H1 (cell line): ENCODE data around the gene NR1H2. TPM values are rescaled to one million over a fixed set of nuclear protein-coding genes. Genes with fewer than 3 reads are reported as not detected.
A peak's percentile ranks its signal among the peaks of the same experiment; 100 is the strongest.

ENCODE experiments used
- CTCF ChIA-PET: fragments of 300-600 bp; sonication (Branson Sonifier 250); formaldehyde crosslinking; loops from one replicate; lab custom pipeline; 2021; ENCODE audit not compliant: partially characterized antibody; lab: Charles Lee
- POLR2A ChIA-PET: fragments of 300-600 bp; sonication (Branson Sonifier 250); formaldehyde crosslinking; loops from one replicate; lab custom pipeline; 2021; ENCODE audit warnings: inconsistent platforms; ENCODE audit not compliant: partially characterized antibody; lab: Charles Lee
- DNase-seq, 2 experiments: peaks; one replicate each; pipeline versions ENCODE4 v3.0.0 to v3.0.0-alpha.2; 2010 to 2022; ENCODE audit warnings: low spot score in 2 of 2, low read depth in 1 of 2, mixed read lengths in 1 of 2
- FAIRE-seq: peaks from 2 replicates; lab custom pipeline; 2011; peaks lifted over from hg19 to GRCh38; lab: Jason Lieb, UNC
- H2AFZ ChIP-seq: 2 replicates; pipeline ENCODE4 v1.8.1; 2012; ENCODE audit warnings: low read length, inconsistent platforms
- H2AK5ac ChIP-seq: 2 replicates; pipeline ENCODE4 v1.6.1; 2013; ENCODE audit warnings: low read depth, low read length
- H2BK120ac ChIP-seq: replicated peaks from 2 replicates; pipeline ENCODE3; 2013; ENCODE audit warnings: low read depth, low read length, inconsistent platforms
- H2BK12ac ChIP-seq: 2 replicates; pipeline ENCODE4 v1.6.1; 2013; ENCODE audit warnings: low read depth, low read length
- H2BK15ac ChIP-seq: 2 replicates; pipeline ENCODE4 v1.6.1; 2013; ENCODE audit warnings: low read length
- H2BK20ac ChIP-seq: 2 replicates; pipeline ENCODE4 v1.6.1; 2013; ENCODE audit warnings: low read length
- H2BK5ac ChIP-seq: 2 replicates; pipeline ENCODE4 v1.6.1; 2013; ENCODE audit warnings: low read depth, low read length
- H3K14ac ChIP-seq: 2 replicates; pipeline ENCODE4 v1.6.1; 2013; ENCODE audit warnings: inconsistent platforms; ENCODE audit not compliant: insufficient read length
- H3K18ac ChIP-seq: 2 replicates; pipeline ENCODE4 v1.6.1; 2013; ENCODE audit warnings: low read length; ENCODE audit errors: extremely low read depth
- H3K23ac ChIP-seq: 2 replicates; pipeline ENCODE4 v1.6.1; 2013; ENCODE audit warnings: inconsistent platforms; ENCODE audit not compliant: insufficient read length
- H3K23me2 ChIP-seq: 2 replicates; pipeline ENCODE4 v1.6.1; 2013; ENCODE audit warnings: low read depth, low read length
- H3K27ac ChIP-seq: 2 replicates; pipeline ENCODE4 v1.6.1; 2011; ENCODE audit warnings: low read depth, low read length, inconsistent platforms
- H3K27me3 ChIP-seq, 4 experiments: replicated peaks in 1 of 4; 1 replicate in 1 of 4; 2 replicates in 3 of 4; pipeline versions ENCODE4 v1.6.1 to v1.8.1; 2011 to 2013; ENCODE audit warnings: low read length in 3 of 4, mild to moderate bottlenecking in 3 of 4, inconsistent platforms in 2 of 4, mixed read lengths in 2 of 4, moderate library complexity in 1 of 4; ENCODE audit not compliant: control insufficient read depth in 3 of 4, insufficient read depth in 3 of 4; ENCODE audit errors: extremely low read depth in 1 of 4
- H3K36me3 ChIP-seq, 4 experiments: 2 replicates each; pipeline versions ENCODE4 v1.6.1 to v1.8.1; 2011 to 2013; ENCODE audit warnings: mild to moderate bottlenecking in 4 of 4, low read length in 3 of 4, moderate library complexity in 2 of 4, control low read depth in 1 of 4, inconsistent platforms in 1 of 4; ENCODE audit not compliant: insufficient read depth in 4 of 4, control insufficient read depth in 2 of 4
- H3K4ac ChIP-seq: replicated peaks from 2 replicates; pipeline ENCODE3; 2013; ENCODE audit warnings: low read length, low read depth, mixed read lengths, inconsistent platforms; ENCODE audit not compliant: insufficient read length
- H3K4me1 ChIP-seq, 4 experiments: replicated peaks in 1 of 4; 1 replicate in 1 of 4; 2 replicates in 3 of 4; pipeline versions ENCODE4 v1.6.1 to v1.8.1; 2011 to 2013; ENCODE audit warnings: low read length in 3 of 4, inconsistent platforms in 2 of 4, mixed read lengths in 1 of 4; ENCODE audit not compliant: insufficient read depth in 4 of 4, control insufficient read depth in 3 of 4
- H3K4me2 ChIP-seq, 2 experiments: 2 replicates each; pipeline versions ENCODE4 v1.6.1 to v1.8.1; 2011 to 2013; ENCODE audit warnings: low read depth in 2 of 2, low read length in 2 of 2, control low read depth in 1 of 2, inconsistent platforms in 1 of 2, mild to moderate bottlenecking in 1 of 2; ENCODE audit not compliant: insufficient read depth in 1 of 2
- H3K4me3 ChIP-seq, 4 experiments: fragments of 200-600, 300-600 bp in 1 of 4; sonication (generic), shearing (Covaris generic), sonication (Bioruptor Twin) in 1 of 4; 2 replicates each; pipeline versions ENCODE4 v1.5.1 to v1.8.1; 2011 to 2016; ENCODE audit warnings: low read length in 4 of 4, low read depth in 3 of 4, control low read depth in 2 of 4, inconsistent platforms in 2 of 4, mild to moderate bottlenecking in 2 of 4, mixed read lengths in 1 of 4, moderate library complexity in 1 of 4; ENCODE audit not compliant: insufficient read depth in 2 of 4; ENCODE audit errors: extremely low read depth in 1 of 4
- H3K56ac ChIP-seq: replicated peaks from 2 replicates; pipeline ENCODE3; 2013; ENCODE audit warnings: low read depth, mild to moderate bottlenecking, mixed read lengths, low read length, inconsistent platforms; ENCODE audit not compliant: insufficient read length
- H3K79me1 ChIP-seq: 2 replicates; pipeline ENCODE4 v1.6.1; 2013; ENCODE audit warnings: low read depth, low read length, control low read depth
- H3K79me2 ChIP-seq, 2 experiments: 2 replicates each; pipeline versions ENCODE4 v1.6.1 to v1.8.1; 2012 to 2013; ENCODE audit warnings: low read length in 2 of 2, mild to moderate bottlenecking in 2 of 2, inconsistent platforms in 1 of 2; ENCODE audit not compliant: insufficient read depth in 2 of 2, control insufficient read depth in 1 of 2
- H3K9ac ChIP-seq, 4 experiments: replicated peaks in 1 of 4; 1 replicate in 1 of 4; 2 replicates in 3 of 4; pipeline versions ENCODE4 v1.6.1 to v1.8.1; 2011 to 2013; ENCODE audit warnings: low read depth in 3 of 4, low read length in 3 of 4, control low read depth in 2 of 4, mild to moderate bottlenecking in 2 of 4, moderate library complexity in 2 of 4, inconsistent platforms in 1 of 4; ENCODE audit errors: extremely low read depth in 1 of 4
- H3K9me3 ChIP-seq, 2 experiments: 2 replicates each; pipeline versions ENCODE4 v1.6.1 to v1.8.1; 2012 to 2013; ENCODE audit warnings: mild to moderate bottlenecking in 2 of 2, moderate library complexity in 2 of 2, control low read depth in 1 of 2, inconsistent platforms in 1 of 2, low read depth in 1 of 2, low read length in 1 of 2, mixed read lengths in 1 of 2; ENCODE audit not compliant: insufficient read depth in 2 of 2
- H4K20me1 ChIP-seq, 2 experiments: replicated peaks in 1 of 2; 2 replicates each; pipeline versions ENCODE3 to v1.8.1; 2011 to 2013; ENCODE audit warnings: inconsistent platforms in 2 of 2, low read length in 2 of 2, mild to moderate bottlenecking in 1 of 2; ENCODE audit not compliant: insufficient read depth in 2 of 2, control insufficient read depth in 1 of 2
- H4K5ac ChIP-seq: 2 replicates; pipeline ENCODE4 v1.6.1; 2013; ENCODE audit warnings: low read length, low read depth, mixed read lengths, inconsistent platforms; ENCODE audit not compliant: insufficient read length
- H4K8ac ChIP-seq: 2 replicates; pipeline ENCODE4 v1.8.0; 2013; ENCODE audit warnings: mild to moderate bottlenecking, moderate library complexity, low read length, inconsistent platforms; ENCODE audit not compliant: insufficient read depth; ENCODE audit errors: extremely low read depth
- H4K91ac ChIP-seq: replicated peaks from 2 replicates; pipeline ENCODE3; 2013; ENCODE audit warnings: low read length, mixed read lengths, inconsistent platforms; ENCODE audit not compliant: insufficient read length
- BACH1 ChIP-seq: IDR thresholded peaks from 2 replicates; pipeline ENCODE4 v1.6.1; 2012; ENCODE audit warnings: low read length, improper control_type of control experiment
- CBX5 ChIP-seq: fragments of 300-800, 300-1000 bp; sonication (generic); IDR thresholded peaks from 2 replicates; pipeline ENCODE4 v1.7.1; 2016; ENCODE audit warnings: antibody characterized with exemption, low read length, low read depth
- CTBP2 ChIP-seq: IDR thresholded peaks from 2 replicates; pipeline ENCODE4 v1.7.0; 2011; ENCODE audit warnings: borderline replicate concordance, mild to moderate bottlenecking, moderate library complexity, mixed read lengths, low read length; ENCODE audit not compliant: insufficient read depth, insufficient read length
- KDM4A ChIP-seq: IDR thresholded peaks from one replicate; pipeline ENCODE4 v1.7.1; 2012; ENCODE audit warnings: low read depth, mild to moderate bottlenecking, moderate library complexity, low read length, inconsistent platforms; ENCODE audit not compliant: severe bottlenecking
- RBBP5 ChIP-seq: IDR thresholded peaks from 2 replicates; pipeline ENCODE4 v1.7.1; 2012; ENCODE audit warnings: low read depth, mild to moderate bottlenecking, inconsistent platforms, low read length, moderate library complexity, borderline replicate concordance
- RXRA ChIP-seq: IDR thresholded peaks from 2 replicates; pipeline ENCODE4 v1.6.1; 2011; ENCODE audit warnings: low read depth, mild to moderate bottlenecking, low read length, moderate library complexity; ENCODE audit not compliant: insufficient read depth
- TBP ChIP-seq: IDR thresholded peaks from 2 replicates; pipeline ENCODE4 v1.6.1; 2011; ENCODE audit warnings: low read depth, low read length, improper control_type of control experiment
- WGBS, 2 experiments: shearing (Covaris generic) in 1 of 2; methylation state at CpG; one replicate each; pipeline versions ENCODE4 v1.1.6 to v1.1.7; 2013 to 2015; ENCODE audit warnings: low lambda C conversion rate in 2 of 2, mixed read lengths in 2 of 2, inconsistent platforms in 1 of 2, low coverage in 1 of 2, missing lambda C conversion rate in 1 of 2; ENCODE audit not compliant: insufficient replicate concordance in 2 of 2, insufficient coverage in 1 of 2, insufficient read length in 1 of 2; ENCODE audit errors: extremely low coverage in 1 of 2, missing lambda C conversion rate in 1 of 2; 5-methylcytosine and 5-hydroxymethylcytosine counted together
- polyA plus RNA-seq, 7 experiments: library from polyadenylated mRNA; depleted of rRNA in 3 of 7; stranded (reverse) in 5 of 7; unstranded in 2 of 7; fragments of >200 nt in 5 of 7; fragments of 200-250 nt in 2 of 7; gene quantifications; 1 replicate in 5 of 7; 2 replicates in 1 of 7; 4 replicates in 1 of 7; pipeline versions ENCODE4 v1.2.1 to v1.2.3, GENCODE V29; 2011 to 2013; ENCODE audit warnings: missing spikeins in 2 of 7, mixed read lengths in 2 of 7
- total RNA-seq: library from RNA; stranded (reverse); fragmentation: NEBNext Ultra II Directional; extraction: Animal tissue kit (Norgen Biotek cat#: 25700); gene quantifications from 2 replicates; pipeline ENCODE4 v1.2.1, GENCODE V29; 2021
- TF ChIP-seq, protein P1 (sequence below): IDR thresholded peaks from 2 replicates; pipeline ENCODE4 v1.6.1; 2012; ENCODE audit warnings: inconsistent platforms

Gene NR1H2
- total and polyA plus RNA-seq, 2 of the 8 experiments (the other 6 are each of a cell fraction or from before 2014, with no cell fraction given) = 40.3 to 47.5 TPM

DNA sequence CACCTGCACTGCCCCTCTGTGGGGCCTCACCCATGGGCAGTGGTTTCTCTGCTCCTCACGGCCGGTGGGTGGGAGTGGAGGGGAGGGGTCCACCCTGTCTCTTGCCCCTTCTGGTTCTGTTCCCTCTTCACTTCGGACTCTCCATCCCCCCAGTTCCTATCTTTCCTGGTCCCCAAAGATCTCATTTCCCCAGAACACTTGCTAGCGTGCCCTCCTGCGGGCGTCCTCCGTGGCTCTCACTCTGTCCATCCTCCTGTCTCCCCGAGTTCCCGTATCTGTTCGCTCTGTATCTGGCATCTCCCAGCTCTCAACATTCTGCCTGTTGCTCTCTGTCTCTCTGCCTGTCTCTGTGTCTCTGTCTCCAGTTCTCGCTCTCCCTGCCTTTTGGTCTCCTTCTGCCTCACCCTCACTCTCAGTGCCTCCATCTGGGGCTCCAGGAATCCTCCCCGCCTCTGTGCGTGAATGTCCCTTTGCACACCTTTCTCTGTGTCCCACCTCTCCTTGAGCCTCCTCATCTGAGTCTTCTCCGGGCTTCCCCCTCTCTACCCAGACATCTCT, 42.8 kb downstream of the NR1H2 start:
- WGBS, 2 experiments = 11% methylated on average over 14 of the region's 14 CpGs; no CpG with 5 or more reads in 1 of the 2 experiments
- peak overlapping the region; percentile 61; the same call in 1 of the 2 replicates for H2BK15ac ChIP-seq

More for the DNA sequence above, 42.8 kb downstream of the NR1H2 start:
- H2BK12ac ChIP-seq = peak overlapping the region; percentile 92; the same call in 1 of the 2 replicates
- peak overlapping the region; percentile 86; the same call in 1 of the 2 replicates for H2BK20ac ChIP-seq
- H3K9ac ChIP-seq = peak overlapping the region in 3 of 4 experiments; percentile 3 to 13 (median 13); a peak in 3 of 7 replicates
- no peak overlapping the region for H3K56ac ChIP-seq
- no peak overlapping the region for H4K8ac ChIP-seq
- CTCF ChIA-PET = interaction anchor here (0.8 to 1.1 kb wide), 3 partner anchors 9 to 43 kb away, joined by 3 to 5 read pairs (median 3); no protein-coding TSS in a partner anchor
- H2AK5ac ChIP-seq = no peak overlapping the region
- peak overlapping the region; percentile 91; the same call in 1 of the 2 replicates for H2BK5ac ChIP-seq
- H3K36me3 ChIP-seq = no peaks in the 10 kb centered on the region
- peak overlapping the region; percentile 39 to 67 (median 52) for H3K4me3 ChIP-seq
- FAIRE-seq (no peak), DNase-seq (no peak)
- H3K27me3 ChIP-seq = peaks cover 0 to 2% (median 0%) of the 10 kb centered on the region in 4 experiments; a peak in 1 of 7 replicates
- no peaks in the 10 kb centered on the region for H3K79me2 ChIP-seq
- no peak overlapping the region for H3K23ac ChIP-seq
- H3K4ac ChIP-seq = no peak overlapping the region
- no peak overlapping the region for H3K27ac ChIP-seq
- H4K5ac ChIP-seq = no peak overlapping the region
- no peak overlapping the region for H3K14ac ChIP-seq
- H4K20me1 ChIP-seq = peaks cover 0 to 8% of the 10 kb centered on the region in 2 experiments
- peak overlapping the region; percentile 60 for H3K18ac ChIP-seq
- H2BK120ac ChIP-seq = no peak overlapping the region
- H4K91ac ChIP-seq = peak overlapping the region; percentile 75
- peak overlapping the region; percentile 55; the same call in 1 of the 2 replicates for H2AFZ ChIP-seq
- peaks cover 12% of the 10 kb centered on the region; the same call in 1 of the 2 replicates for H3K23me2 ChIP-seq
- H3K9me3 ChIP-seq = no peaks in the 10 kb centered on the region
- peaks cover 0 to 20% (median 12%) of the 10 kb centered on the region in 4 experiments; a peak in 6 of 7 replicates for H3K4me1 ChIP-seq
- POLR2A ChIA-PET = interaction anchor here (0.8 to 2.8 kb wide), 12 partner anchors 9 to 103 kb away, joined by 3 to 16 read pairs (median 4); partner anchors contain the start of genes MYBPC2, NR1H2 and POLD1
- peaks cover 2% of the 10 kb centered on the region; the same call in 1 of the 2 replicates for H3K79me1 ChIP-seq
- peak overlapping the region; percentile 93 to 95 for H3K4me2 ChIP-seq
- TF ChIP-seq, protein P1, sequence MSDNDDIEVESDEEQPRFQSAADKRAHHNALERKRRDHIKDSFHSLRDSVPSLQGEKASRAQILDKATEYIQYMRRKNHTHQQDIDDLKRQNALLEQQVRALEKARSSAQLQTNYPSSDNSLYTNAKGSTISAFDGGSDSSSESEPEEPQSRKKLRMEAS = no peak
- TF ChIP-seq CBX5 (no peak), KDM4A (peak; percentile 44), RBBP5 (0 out of 2 replicates have a peak, but pooled peaks have one; percentile 64), BACH1 (no peak), CTBP2 (peak; percentile 31), TBP (no peak), RXRA (no peak)
